CD14-positive monocyte (primary cell): Measurements from ENCODE around the gene NPAS2. TPM values are rescaled to one million over a fixed set of nuclear protein-coding genes. Genes with fewer than 3 reads are reported as not detected.

ENCODE experiments used
- DNase-seq, 3 donors: peaks; one replicate each; pipeline ENCODE4 v3.0.0-alpha.2; 2011 to 2022
- H2AFZ ChIP-seq: 2 replicates; pipeline ENCODE4 v1.6.0; 2012; ENCODE audit warnings: mild to moderate bottlenecking, low read depth, low read length, inconsistent platforms; ENCODE audit not compliant: insufficient read depth, poor library complexity, severe bottlenecking
- H3K27ac ChIP-seq, 2 donors: 1 replicate in 1 of 2; 2 replicates in 1 of 2; pipeline ENCODE4 v1.5.1; 2012 to 2013; ENCODE audit warnings: low read length in 2 of 2, control low read depth in 1 of 2, inconsistent platforms in 1 of 2, low read depth in 1 of 2, mild to moderate bottlenecking in 1 of 2
- H3K27me3 ChIP-seq, 2 donors: one replicate each; pipeline versions ENCODE4 v1.6.0 to v1.6.1; 2011 to 2013; ENCODE audit warnings: low read length in 2 of 2; ENCODE audit not compliant: control insufficient read depth in 2 of 2, insufficient read depth in 2 of 2
- H3K36me3 ChIP-seq, 2 donors: replicated peaks in 1 of 2; 1 replicate in 1 of 2; 2 replicates in 1 of 2; pipeline versions ENCODE4 v1.5.1 to v1.6.1; 2012 to 2013; ENCODE audit warnings: low read length in 2 of 2, control low read depth in 1 of 2, inconsistent platforms in 1 of 2, mild to moderate bottlenecking in 1 of 2; ENCODE audit not compliant: insufficient read depth in 2 of 2, control insufficient read depth in 1 of 2
- H3K4me1 ChIP-seq, 2 donors: 1 replicate in 1 of 2; 2 replicates in 1 of 2; pipeline versions ENCODE4 v1.5.1 to v1.6.1; 2012 to 2013; ENCODE audit warnings: low read length in 2 of 2, control low read depth in 1 of 2, inconsistent platforms in 1 of 2, mild to moderate bottlenecking in 1 of 2, moderate library complexity in 1 of 2; ENCODE audit not compliant: insufficient read depth in 2 of 2, control insufficient read depth in 1 of 2
- H3K4me2 ChIP-seq: replicated peaks from 2 replicates; pipeline ENCODE3; 2012; ENCODE audit warnings: low read length, moderate library complexity, mild to moderate bottlenecking; ENCODE audit not compliant: poor library complexity, severe bottlenecking; ENCODE audit errors: extremely low read depth
- H3K4me3 ChIP-seq, 3 experiments: fragments of 200-600 bp in 1 of 3; sonication (generic) in 1 of 3; replicated peaks in 1 of 3; 1 replicate in 2 of 3; 2 replicates in 1 of 3; pipeline ENCODE4 v1.5.1; 2011 to 2013; ENCODE audit warnings: low read length in 3 of 3, mild to moderate bottlenecking in 3 of 3, control low read depth in 2 of 3, low read depth in 2 of 3, inconsistent platforms in 1 of 3, moderate library complexity in 1 of 3
- H3K79me2 ChIP-seq: 2 replicates; pipeline ENCODE4 v1.6.0; 2012; ENCODE audit warnings: mild to moderate bottlenecking, control low read depth, inconsistent platforms, low read length, moderate library complexity; ENCODE audit not compliant: insufficient read depth
- H3K9ac ChIP-seq: 2 replicates; pipeline ENCODE4 v1.6.0; 2017; ENCODE audit warnings: low read length, mild to moderate bottlenecking; ENCODE audit not compliant: insufficient read depth, poor library complexity, severe bottlenecking
- H3K9me3 ChIP-seq, 2 donors: replicated peaks in 1 of 2; 1 replicate in 1 of 2; 2 replicates in 1 of 2; pipeline versions ENCODE4 v1.5.1 to v1.6.1; 2012 to 2013; ENCODE audit warnings: low read length in 2 of 2, control low read depth in 1 of 2; ENCODE audit not compliant: control insufficient read depth in 1 of 2, insufficient read depth in 1 of 2
- H4K20me1 ChIP-seq: 2 replicates; pipeline ENCODE4 v1.6.0; 2012; ENCODE audit warnings: mild to moderate bottlenecking, low read length, control low read depth, moderate library complexity; ENCODE audit not compliant: insufficient read depth
- H3K27ac Mint-ChIP-seq, 7 donors: one replicate each; pipeline ENCODE4 v1.8.0; 2020; ENCODE audit warnings: mild to moderate bottlenecking in 7 of 7, mixed read lengths in 7 of 7, moderate library complexity in 6 of 7, inconsistent platforms in 2 of 7
- H3K27me3 Mint-ChIP-seq, 3 donors: one replicate each; pipeline ENCODE4 v1.8.0; 2021 to 2022; ENCODE audit warnings: low read depth in 3 of 3, mild to moderate bottlenecking in 3 of 3, mixed read lengths in 3 of 3, moderate library complexity in 3 of 3, inconsistent platforms in 1 of 3
- H3K36me3 Mint-ChIP-seq, 2 donors: one replicate each; pipeline ENCODE4 v1.8.0; 2020; ENCODE audit warnings: mixed read lengths in 2 of 2, inconsistent platforms in 1 of 2, mild to moderate bottlenecking in 1 of 2
- H3K4me1 Mint-ChIP-seq: one replicate; pipeline ENCODE4 v1.8.0; 2020; ENCODE audit warnings: mild to moderate bottlenecking, mixed read lengths
- H3K4me3 Mint-ChIP-seq, 2 donors: one replicate each; pipeline ENCODE4 v1.8.0; 2020; ENCODE audit warnings: mild to moderate bottlenecking in 2 of 2, mixed read lengths in 2 of 2, moderate library complexity in 1 of 2
- H3K9me3 Mint-ChIP-seq, 7 donors: one replicate each; pipeline ENCODE4 v1.8.0; 2020 to 2022; ENCODE audit warnings: mixed read lengths in 7 of 7, mild to moderate bottlenecking in 6 of 7, moderate library complexity in 6 of 7, inconsistent platforms in 2 of 7
- CTCF ChIP-seq: fragments of 200-600 bp; IDR thresholded peaks from one replicate; pipeline ENCODE4 v1.8.0; 2022; ENCODE audit warnings: antibody characterized with exemption, mild to moderate bottlenecking
- WGBS: methylation state at CpG from one replicate; pipeline ENCODE4 v1.1.5; 2013; ENCODE audit warnings: missing lambda C conversion rate; ENCODE audit not compliant: insufficient coverage; 5-methylcytosine and 5-hydroxymethylcytosine counted together
- intact Hi-C, 2 donors: fragments of 100-400 bp; cut with micrococcal nuclease; formaldehyde crosslinking; loops; one replicate each; pipeline versions ENCODE4 v1.15.0 to v1.15.1; 2023
- polyA plus RNA-seq, 3 donors: library from polyadenylated mRNA; depleted of rRNA in 1 of 3; unstranded in 2 of 3; stranded (reverse) in 1 of 3; fragments of 300-500 nt in 2 of 3; fragments of >200 nt in 1 of 3; fragmentation: Illumina TruSeq in 2 of 3; gene quantifications; 1 replicate in 2 of 3; 2 replicates in 1 of 3; pipeline ENCODE4 v1.2.3, GENCODE V29; 2012 to 2021

Gene NPAS2
- polyA plus RNA-seq, 3 donors: not detected

- 92% methylated on average over 9 of the region's 9 CpGs for WGBS
- Histone ChIP-seq H3K4me2 (no peak overlapping the region), H4K20me1 (no peaks in the 10 kb centered on the region), H3K36me3 (no peaks in the 10 kb centered on the region), H3K27me3 (peaks cover 0 to 2% of the 10 kb centered on the region in 2 donors), H3K4me3 (no peak overlapping the region), H2AFZ (no peak overlapping the region), H3K9me3 (no peaks in the 10 kb centered on the region), H3K4me1 (no peaks in the 10 kb centered on the region), H3K27ac (no peak overlapping the region), H3K79me2 (no peaks in the 10 kb centered on the region), H3K9ac (no peak overlapping the region)
- no peak overlapping the region for H3K27ac Mint-ChIP-seq
- peaks cover 11 to 24% (median 18%) of the 10 kb centered on the region in 3 donors for H3K27me3 Mint-ChIP-seq
- H3K36me3 Mint-ChIP-seq: no peaks in the 10 kb centered on the region
- peaks cover 2 to 15% (median 12%) of the 10 kb centered on the region in 7 donors for H3K9me3 Mint-ChIP-seq
- no peak for DNase-seq
- TF ChIP-seq CTCF: no peak
- H3K4me3 Mint-ChIP-seq: no peak overlapping the region
- intact Hi-C loops: no loop called here
- H3K4me1 Mint-ChIP-seq: peaks cover 9% of the 10 kb centered on the region
These were observed 12.9 kb downstream of the NPAS2 start for GRCh38 chr2:100832885-100833284.

- Histone ChIP-seq H3K4me2 (no peak overlapping the region), H3K27me3 (peaks cover 0 to 2% of the 10 kb centered on the region in 2 donors), H3K9me3 (no peaks in the 10 kb centered on the region), H3K4me1 (no peaks in the 10 kb centered on the region), H3K79me2 (no peaks in the 10 kb centered on the region), H4K20me1 (no peaks in the 10 kb centered on the region), H3K27ac (no peak overlapping the region), H3K9ac (no peak overlapping the region), H3K36me3 (no peaks in the 10 kb centered on the region), H2AFZ (no peak overlapping the region), H3K4me3 (no peak overlapping the region)
- no peak overlapping the region for H3K27ac Mint-ChIP-seq
- H3K4me1 Mint-ChIP-seq: peaks cover 9% of the 10 kb centered on the region
- H3K4me3 Mint-ChIP-seq: no peak overlapping the region
- DNase-seq: no peak
- peaks cover 11 to 23% (median 21%) of the 10 kb centered on the region in 3 donors for H3K27me3 Mint-ChIP-seq
- WGBS: no CpG with 5 or more reads among the region's 1 CpG
- peaks cover 0 to 10% (median 8%) of the 10 kb centered on the region in 7 donors for H3K9me3 Mint-ChIP-seq
- TF ChIP-seq CTCF: no peak
- no peaks in the 10 kb centered on the region for H3K36me3 Mint-ChIP-seq
- intact Hi-C loops: no loop called here
These were observed 13.4 kb downstream of the NPAS2 start for GRCh38 chr2:100833331-100833730.
